GM19351 (cell line): ENCODE data around the gene MGARP.
"Not testable (repeated sequence)": the region's sequence is repeated elsewhere in the genome, so short reads cannot be mapped to it uniquely, and the experiment has no call there.

ENCODE experiments used
- ATAC-seq: cut with Tn5 transposase; IDR thresholded peaks from one replicate; pipeline ENCODE4 v1.9.1; 2021; ENCODE audit warnings: mild to moderate bottlenecking, moderate library complexity; ENCODE audit not compliant: unreplicated experiment

MGARP gene

DNA sequence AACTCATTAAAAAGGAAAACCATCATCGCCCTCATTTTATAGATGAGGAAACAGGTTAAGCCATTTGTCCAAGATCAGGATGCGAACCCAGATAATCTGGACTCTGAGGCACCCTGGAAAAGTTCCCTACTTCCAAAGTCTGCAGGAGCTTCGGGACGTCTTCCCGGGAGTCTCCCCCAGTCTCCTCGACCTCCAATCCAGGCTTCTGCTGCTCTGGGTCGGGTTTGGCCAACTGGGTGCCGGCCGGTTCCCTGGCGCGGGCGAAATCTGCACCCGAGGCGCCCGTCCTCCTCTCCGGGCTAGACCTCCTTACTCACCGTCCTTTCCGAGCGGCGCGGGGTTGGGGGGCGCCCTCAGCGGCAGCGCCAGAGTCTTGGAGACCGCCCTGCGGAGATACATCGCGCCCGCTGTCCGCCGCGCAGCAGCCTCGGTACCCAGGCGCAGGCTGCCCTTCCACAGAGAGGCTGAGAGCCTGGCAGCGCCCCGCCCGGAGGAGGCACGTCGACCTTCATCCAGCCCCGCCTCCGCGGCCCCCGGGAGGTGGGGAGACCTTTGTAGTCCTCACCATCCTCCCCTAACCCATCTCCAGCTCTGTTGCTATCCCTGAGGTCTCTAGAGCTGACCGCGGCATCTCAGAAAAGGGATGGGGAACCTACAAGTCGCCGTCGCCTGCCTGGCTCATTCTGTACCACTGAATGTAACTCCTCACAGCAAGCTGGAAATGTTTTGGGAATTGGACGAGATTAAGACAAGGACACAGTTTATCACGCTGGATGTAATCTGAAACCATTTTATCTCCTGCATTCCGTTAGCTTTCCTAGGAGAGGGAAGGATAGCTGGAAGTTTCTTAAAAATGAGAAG lies at the start of gene MGARP:
Gene MGARP (minus strand): TSS at position 466 of the 861 bp plus-strand sequence. CDS start 67 bp downstream, at position 399.
- no peak for ATAC-seq

DNA sequence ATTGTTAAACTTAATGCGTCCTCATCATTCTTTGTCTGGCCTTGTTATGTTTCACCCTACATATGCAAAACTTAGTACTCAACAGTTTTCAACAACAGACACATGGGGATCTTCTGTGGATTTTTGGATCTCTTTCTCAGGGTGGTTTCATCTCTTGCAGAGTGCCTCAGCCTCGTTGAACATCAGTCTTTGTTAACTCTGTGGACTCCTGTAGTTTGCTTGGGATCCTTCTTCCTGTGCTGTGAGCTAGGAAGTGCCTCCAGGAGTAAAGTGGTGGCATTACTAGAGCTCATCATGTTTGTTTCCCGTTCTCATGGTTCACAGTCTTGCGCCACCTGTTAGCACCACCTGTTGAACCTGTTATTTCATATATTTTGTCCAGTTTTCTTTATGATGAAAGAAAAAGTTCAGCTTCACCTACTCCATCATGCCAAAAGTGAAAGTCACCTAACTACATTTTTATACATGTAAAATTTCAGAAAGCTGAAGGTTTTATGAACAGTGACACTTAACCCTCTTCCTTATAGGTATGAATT lies 49.7 kb upstream of the MGARP start:
- ATAC-seq, result no peak

DNA sequence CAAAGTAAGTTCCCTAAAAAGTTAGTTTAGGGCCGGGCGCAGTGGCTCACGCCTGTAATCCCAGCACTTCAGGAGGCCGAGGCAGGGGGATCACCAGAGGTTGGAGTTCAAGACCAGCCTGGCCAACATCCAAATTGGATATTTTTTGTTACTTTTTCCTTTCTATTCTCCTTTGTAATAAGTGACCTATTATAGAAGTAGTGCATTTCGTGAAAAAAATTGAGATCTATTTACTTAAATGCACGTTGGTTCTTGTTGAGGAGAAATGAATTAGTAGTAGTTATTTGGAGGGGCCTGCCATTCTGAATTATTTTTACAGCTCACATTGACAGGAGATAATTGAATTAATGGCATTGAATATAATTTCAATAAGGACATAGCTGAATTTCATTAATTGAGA lies 44.6 kb upstream of the MGARP start:
- ATAC-seq, result no peak

DNA sequence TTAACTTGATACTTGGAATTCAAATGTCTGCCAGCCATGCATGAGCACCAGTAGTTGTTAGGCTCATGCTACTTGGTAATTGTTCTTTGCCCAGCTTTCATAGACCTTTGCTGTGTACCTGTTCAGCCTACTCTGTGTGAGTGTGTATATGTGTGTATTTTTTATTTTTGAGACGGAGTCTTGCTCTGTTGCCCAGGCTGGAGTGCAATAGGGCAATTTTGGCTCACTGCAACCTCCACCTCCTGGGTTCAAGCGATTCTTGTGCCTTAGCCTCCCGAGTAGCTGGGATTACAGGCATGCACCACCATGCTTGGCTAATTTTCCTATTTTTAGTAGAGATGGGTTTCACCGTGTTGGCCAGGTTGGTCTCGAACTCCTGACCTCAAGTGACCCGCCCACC lies 42.5 kb upstream of the MGARP start:
- not testable (repeated sequence) for ATAC-seq

DNA sequence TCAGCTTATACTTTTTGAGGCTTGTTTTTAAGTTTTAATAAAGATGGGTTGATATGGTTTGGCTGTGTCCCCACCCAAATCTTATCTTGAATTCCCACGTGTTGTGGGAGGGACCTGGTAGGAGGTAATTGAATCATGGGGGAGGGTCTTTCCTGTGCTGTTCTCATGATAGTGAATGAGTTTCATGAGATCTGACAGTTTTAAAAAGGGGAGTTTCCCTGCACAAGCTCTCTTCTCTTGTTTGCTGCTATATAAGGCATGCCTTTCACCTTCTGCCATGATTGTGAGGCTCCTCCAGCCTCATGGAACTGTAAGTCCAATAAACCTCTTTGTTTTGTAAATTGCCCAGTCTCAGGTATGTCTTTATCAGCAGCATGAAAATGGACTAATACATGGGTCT lies 42.0 kb upstream of the MGARP start:
- not testable (repeated sequence) for ATAC-seq

DNA sequence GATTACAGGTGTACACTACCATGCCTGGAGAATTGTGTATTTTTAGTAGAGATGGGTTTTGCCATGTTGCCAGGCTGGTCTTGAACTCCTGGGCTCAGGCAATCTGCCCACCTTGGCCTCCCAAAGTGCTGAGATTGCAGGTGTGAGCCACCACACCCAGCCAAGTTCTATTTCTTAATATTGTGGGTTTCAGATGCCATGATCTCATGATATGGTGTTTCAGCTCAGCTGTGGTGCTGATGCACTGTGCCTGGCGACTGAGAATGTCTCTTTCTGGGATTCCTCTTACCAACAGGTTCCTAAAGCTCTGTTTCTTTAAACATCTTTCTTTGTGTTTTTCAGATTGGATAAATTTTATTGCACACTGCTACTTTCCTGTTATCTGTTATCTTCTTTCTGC lies 39.5 kb upstream of the MGARP start:
- no peak for ATAC-seq

DNA sequence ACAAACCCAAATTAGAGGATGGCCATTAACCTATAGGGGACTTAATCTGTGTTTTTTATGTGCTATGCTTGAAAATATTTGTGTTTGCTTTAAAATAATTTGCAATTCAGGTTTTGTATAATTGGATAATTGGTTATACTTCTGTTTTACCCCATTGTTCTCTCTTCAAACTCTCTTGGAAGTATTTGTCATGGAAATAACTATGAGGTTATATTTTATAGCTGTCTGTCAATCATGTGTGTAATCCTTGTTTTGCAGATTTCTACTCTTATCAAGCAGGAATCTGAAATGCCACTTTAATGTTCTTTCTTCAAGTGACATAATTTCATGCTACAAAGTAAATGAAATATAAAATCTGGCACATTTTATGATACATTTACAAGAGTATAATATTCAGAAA lies 37.6 kb upstream of the MGARP start:
- no peak for ATAC-seq

DNA sequence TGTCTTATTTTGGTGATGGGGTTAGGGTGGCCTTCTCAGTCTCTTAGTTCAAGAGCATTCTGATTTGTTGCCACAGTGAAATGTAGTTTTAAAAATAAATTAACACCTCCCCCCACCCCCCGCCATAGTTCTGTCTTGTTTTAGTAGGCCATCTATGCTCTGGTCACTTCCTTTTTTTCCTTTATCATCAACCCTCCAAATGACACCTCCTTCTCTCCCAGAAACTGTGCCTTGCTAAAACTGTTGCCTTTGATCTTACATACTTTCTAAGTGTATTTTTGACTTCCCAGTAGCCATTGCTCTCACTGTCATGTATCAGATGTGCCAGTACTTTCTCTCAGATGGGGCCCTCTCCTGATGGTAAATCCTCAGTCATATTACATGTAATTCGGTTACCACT lies 36.7 kb upstream of the MGARP start:
- no peak for ATAC-seq

DNA sequence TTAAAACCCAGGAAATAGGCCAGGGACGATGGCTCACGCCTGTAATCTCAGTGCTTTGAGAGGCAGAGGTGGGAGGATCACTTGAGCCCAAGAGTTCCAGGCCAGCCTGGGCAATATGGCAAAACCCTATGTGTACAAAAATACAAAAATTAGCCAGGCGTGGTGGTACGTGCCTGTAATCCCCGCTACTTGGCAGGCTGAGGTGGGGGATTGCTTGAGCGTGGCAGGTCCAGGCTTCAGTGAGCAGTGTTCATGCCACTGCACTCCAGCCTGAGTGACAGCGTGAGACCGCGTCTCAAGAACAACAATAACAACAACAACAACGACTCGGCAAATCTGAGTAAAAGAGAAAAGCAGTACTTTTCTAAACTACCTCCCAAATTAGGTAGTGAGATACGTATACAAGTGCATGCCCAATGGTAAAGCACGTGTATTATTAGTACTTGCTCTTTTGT lies 35.2 kb upstream of the MGARP start:
- peak; percentile 76 for ATAC-seq

DNA sequence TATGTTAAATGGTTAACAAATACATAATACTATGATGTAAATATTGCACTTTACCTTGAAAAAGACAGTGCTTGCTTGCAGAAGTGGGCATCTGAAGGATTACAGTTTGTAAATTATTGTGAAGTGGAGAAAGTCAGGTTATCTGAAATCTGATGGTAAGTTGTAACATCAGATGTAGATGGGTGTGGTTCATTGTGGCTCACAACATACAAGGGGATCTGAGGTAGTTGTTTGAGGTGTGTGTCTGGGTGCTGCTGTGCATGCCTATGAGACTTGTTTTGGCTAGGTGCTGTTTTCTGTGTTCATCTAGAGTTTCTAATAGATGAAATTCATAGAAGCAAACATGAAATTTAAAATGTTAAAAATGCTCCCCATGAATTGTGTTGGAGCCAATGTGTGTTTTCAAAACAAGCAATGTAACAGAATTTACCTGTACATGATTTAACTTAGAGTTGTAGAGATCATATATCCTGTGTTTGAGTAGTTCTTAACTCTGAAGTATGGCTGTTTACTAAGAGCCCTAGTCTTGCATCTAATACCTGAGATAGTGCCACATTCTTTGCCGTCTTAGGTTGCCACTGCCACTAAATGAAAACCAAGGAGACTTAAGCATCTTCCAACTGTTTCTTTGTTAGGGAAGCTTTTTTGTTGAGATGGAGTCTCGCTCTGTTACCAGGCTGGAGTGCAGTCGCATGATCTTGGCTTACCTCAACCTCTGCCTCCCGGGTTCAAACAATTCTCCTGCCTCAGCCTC lies 34.2 kb upstream of the MGARP start:
- ATAC-seq, result no peak

DNA sequence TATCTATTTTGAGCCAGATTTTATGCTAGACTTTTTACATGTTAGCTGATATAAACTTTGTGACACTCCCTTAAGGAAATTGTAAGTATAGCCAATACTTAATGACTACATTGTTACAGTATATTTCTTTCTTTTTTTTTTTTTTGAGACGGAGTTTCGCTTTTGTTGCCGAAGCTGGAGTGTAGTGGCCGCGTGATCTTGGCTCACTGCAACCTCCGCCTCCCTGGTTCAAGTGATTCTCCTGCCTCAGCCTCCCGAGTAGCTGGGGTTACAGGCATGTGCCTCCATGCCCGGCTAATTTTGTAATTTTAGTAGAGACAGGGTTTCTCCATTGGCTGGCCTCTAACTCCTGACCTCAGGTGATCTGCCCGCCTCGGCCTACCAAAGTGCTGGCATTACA lies 33.4 kb upstream of the MGARP start:
- not testable (repeated sequence) for ATAC-seq

DNA sequence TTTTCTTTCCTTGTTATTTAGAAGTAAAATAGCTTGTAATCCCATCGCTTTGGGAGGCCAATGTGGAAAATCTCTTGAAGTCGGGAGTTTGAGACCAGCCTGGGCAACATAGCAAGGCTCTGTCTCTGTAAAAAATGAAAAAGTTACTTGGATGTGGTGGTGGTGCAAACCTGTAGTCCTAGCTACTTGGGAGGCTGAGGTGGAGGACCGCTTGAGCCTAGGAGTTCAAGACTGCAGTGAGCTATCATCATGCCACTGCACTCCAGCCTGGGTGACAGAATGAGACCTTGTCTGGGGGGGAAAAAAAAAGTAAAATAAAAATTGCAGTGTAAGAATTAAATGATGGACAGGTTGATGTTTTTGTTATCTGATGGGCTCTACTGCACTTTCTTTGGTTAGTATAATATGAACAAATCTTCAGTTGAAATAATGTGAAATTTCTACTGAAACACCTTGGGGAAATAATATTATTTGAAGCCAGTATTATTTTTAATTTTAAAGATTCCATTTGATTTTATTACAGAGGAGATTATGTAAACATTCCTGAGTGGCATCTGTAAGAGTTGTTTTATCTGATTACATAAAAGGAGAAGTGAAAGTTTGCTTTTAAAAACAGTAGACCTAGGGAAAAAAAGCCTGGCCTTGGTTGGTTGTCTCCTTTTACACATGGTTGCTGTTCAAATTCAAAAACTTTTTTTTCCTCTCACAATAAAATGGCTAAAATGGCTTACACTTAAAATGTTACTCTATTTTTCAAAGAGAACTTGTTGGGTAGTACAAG lies 32.7 kb upstream of the MGARP start:
- no peak for ATAC-seq

DNA sequence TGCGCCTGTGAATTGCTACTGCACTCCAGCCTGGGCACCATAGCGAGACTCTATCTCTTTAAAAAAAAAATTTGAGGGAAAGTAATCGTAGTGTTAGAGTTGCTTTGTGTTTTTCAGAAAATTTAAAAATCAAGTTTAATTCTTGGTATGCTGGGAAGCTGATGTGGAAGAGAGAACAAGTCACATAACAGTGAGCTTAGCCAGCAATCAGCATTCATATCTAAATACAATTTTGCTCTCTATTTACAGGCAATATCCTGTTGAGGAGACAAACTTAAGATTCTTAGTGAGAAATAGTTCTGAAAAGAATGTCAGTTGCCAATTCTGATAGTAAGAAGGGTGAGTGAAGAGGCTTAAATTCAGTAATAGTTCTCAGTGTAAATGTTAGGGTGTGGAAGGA lies 31.9 kb upstream of the MGARP start:
- no peak for ATAC-seq

DNA sequence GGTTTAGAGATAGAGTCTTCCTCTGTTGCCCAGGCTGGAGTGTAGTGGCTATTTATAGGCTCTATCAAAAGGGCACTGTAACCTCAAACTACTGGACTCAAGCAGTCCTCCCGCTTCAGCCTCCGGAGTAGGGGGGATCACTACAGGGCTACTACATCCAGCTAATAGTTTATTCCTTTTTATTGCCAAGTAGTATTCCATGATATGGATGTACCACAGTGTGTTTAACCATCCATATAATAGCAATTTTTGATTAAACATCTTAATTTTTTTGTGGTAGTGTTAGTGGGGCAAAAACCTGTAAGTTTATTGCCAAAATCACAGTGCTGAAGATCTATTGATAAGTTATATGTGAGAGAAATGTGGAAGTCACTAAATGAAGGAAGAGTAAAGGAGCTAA lies 24.9 kb upstream of the MGARP start:
- no peak for ATAC-seq

DNA sequence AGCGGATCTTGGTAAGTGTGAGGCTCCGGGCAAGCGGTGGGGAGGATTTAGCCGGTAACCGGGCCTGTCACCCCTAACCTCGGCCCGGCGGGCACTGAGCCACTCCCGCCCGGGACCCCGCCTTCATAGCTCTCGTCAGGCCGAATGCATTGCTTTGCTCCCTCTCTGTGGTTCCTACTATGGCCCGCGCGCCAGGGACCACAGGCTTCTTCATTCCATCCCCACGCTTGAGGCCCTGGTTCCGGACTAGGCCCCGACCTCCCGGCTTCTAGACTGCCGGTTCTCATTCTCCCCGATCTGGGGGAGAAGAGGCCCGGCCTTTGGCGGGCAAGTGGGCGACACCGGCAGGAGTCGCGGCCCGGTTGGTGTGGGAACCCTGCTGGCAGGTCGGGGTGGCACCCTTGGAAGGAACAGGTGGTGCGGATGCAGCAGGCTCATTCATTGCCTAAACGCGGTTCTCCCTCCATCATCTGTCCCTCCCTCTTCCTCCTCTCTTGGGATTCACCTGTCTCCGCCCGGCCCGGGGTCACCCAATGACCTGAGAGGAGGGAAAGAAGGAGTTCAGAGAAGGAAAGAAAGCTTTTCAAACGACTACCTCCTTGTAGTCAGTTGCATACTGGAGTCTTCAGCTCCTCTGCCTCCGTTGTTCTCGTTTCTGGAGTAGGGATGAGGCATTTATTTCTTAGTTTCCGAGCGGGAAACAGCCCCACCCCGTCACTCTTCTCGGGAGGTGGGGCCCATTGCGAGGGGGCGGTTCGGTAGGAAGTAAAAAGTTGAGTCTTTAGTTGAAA lies 22.0 kb upstream of the MGARP start, which contains the start of gene NDUFC1:
Gene NDUFC1 (minus strand): TSS at position 657 of the 791 bp plus-strand sequence. CDS start 6,679 bp downstream, outside the sequence.
- ATAC-seq, result peak; percentile 35

DNA sequence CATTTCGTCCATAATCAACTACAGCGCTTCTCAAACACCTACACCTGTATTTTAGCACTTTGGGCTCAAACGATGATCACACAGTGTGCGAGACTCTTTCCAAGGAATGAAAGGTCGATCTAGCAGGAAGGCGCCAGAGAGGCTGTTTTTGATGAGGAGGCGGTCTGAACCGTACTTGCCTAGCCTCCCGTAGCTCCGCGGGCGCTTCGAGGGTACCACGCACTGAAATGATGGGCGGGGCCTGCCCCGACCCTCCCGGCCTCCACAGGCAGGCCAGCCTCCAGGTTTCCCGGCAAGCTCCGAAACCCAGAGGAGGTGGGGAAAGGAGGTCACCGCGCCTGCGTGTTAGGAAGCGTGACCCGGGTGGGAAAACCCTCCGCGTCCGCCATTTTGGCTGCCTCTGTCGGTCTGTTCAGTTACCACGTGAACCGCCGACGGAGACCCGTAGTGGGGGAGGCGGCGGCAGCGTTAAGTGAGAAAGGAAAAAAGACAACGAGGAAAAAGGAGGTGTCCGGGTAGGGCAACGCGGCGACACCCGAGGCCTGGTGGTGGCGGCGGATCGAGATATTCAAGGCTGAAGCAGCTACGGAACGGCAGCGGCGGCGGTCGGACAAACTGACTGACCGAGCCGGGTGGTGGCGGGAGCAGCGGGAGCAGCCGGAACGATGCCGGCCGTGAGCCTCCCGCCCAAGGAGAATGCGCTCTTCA lies 21.2 kb upstream of the MGARP start, which contains the start of gene NAA15:
Gene NAA15 (plus strand): TSS at position 393 of the 708 bp plus-strand sequence. CDS start 273 bp downstream, at position 666.
- peak; percentile 76 for ATAC-seq

DNA sequence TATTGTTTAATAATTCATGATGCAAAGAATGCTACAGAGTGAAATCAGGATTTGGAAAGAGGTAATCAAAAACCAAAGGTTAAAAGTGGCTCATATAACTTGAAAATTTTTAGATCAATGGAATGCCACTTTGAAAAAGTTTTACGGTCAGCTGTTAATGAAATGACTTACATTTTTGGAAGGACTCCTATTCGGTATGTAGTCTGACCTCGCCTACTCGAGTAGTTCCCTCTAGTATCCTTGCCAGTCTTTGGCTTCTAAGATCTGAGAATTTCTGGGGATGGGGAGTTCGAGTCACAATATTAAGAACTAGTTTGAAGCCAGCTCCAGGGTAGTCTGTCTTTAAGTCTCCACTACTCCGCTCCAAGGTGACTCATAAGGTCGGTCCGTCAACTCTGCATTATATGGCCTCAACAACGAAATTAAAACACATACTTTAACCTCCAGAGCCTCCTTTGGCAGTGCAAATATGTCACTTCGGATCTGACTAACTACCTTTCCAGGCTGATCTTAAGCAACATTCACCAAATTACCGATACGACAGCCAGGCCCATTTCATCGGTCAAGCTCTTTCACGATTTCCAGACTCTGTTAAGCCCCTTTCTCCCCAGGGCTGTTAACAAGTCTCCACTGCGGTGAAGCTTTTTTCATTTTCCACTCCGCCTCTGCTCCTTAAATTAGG lies 20.5 kb upstream of the MGARP start:
- ATAC-seq, result peak; percentile 10

DNA sequence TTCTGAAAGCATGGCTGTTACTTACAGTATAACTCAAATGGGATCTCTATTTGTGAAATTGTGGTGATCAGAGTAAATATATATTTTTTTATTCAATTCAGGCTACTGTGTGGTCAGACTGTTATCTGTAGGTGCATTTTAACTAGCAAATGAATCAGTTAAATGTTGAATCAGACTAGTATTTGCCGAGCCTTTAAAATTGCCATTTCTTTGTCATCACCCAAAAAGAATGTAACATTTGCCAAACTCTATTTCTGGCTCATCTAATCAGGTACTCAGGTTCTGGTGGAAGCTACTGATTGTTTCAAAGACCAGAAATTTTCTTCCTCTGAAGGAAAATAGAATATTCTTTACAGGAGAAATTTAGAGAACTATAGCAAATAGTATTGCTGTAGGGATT lies 19.5 kb upstream of the MGARP start:
- ATAC-seq, result no peak

DNA sequence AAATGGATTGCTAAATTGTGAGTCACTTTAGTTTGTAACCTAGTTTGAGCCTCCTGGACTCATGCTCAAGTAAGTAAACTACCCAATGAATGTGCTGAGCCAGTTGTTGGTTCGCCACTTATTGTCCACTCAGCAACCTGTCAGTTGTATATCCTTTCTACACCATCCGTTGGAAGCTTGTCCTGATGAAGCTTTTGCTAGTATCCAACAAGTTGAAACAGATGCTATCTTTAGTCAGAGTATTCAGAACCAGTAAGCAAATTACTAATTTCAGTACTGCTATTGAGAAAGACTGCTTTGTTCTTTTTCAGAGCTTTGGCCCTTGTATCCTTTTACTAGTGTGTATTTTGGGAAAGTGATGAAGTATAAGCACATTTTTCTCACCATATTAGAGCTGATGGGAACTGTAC lies 17.0 kb upstream of the MGARP start:
- no peak for ATAC-seq
